ENCODE results near the gene PTGFRN.

Gene PTGFRN

DNA sequence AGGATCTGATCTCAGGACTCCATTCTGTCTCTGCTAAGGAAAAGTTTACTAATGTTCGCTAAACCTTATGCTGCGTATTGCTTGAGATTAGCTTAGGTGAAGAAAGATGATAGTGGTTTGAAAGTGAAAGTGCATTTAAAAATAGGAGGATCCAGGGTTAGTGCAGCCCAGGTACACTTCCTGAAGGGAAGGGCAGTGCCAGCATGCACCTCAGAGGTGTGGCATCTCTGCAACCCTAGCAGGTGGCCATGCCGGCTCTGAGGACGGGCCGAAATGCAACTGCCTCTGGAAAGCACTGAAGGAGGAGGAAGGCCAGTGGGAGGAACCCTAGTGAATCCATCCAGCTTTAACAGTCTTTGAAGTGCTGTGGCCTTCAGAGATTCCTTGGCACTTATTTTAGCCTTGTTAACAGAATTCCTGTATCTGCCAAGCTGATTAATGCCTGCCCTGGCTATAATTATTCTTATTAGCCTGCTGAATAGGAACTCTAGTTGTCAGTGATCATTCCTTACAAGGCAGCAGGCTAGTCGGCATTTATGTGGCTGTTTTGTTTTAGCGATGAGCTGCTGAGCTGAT lies 5.5 kb downstream of the PTGFRN start:
- H3K4me3 ChIP-seq (ENCODE audit: low read depth, low read length): no peak overlapping the region
- DNase-seq (ENCODE audit: low read depth): no peak

DNA sequence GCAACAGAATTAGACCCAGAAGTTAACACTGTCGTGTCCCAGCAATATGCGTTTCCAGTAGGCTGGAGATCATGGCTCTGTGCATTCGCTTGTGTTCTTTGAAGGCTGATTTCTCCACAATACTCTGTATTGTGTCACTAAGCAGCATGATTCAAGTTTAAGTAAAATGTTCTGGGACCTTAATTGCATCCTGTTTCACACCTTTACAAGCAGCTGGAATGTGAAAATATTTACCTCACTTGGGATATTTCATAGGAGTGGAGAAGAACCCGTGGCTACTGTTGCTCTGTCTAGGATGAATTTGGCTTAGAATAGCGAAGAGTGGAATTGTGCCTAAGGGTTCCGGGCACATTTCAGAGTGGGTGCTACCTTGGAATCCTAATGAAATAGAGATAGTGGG lies 6.3 kb downstream of the PTGFRN start:
- in situ Hi-C loops (cut with HindIII; ENCODE audit: low sequenced_read_pairs): no loop called here
- DNase-seq (ENCODE audit: low read depth): no peak

More for the DNA sequence above, 5.5 kb downstream of the PTGFRN start:
- in situ Hi-C loops (cut with HindIII; ENCODE audit: low sequenced_read_pairs): no loop called here
- TF ChIP-seq, protein P1, sequence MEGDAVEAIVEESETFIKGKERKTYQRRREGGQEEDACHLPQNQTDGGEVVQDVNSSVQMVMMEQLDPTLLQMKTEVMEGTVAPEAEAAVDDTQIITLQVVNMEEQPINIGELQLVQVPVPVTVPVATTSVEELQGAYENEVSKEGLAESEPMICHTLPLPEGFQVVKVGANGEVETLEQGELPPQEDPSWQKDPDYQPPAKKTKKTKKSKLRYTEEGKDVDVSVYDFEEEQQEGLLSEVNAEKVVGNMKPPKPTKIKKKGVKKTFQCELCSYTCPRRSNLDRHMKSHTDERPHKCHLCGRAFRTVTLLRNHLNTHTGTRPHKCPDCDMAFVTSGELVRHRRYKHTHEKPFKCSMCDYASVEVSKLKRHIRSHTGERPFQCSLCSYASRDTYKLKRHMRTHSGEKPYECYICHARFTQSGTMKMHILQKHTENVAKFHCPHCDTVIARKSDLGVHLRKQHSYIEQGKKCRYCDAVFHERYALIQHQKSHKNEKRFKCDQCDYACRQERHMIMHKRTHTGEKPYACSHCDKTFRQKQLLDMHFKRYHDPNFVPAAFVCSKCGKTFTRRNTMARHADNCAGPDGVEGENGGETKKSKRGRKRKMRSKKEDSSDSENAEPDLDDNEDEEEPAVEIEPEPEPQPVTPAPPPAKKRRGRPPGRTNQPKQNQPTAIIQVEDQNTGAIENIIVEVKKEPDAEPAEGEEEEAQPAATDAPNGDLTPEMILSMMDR (IDR thresholded peaks at IDR 0.05; ENCODE audit: low read depth, low read length, missing control alignments): no peak

DNA sequence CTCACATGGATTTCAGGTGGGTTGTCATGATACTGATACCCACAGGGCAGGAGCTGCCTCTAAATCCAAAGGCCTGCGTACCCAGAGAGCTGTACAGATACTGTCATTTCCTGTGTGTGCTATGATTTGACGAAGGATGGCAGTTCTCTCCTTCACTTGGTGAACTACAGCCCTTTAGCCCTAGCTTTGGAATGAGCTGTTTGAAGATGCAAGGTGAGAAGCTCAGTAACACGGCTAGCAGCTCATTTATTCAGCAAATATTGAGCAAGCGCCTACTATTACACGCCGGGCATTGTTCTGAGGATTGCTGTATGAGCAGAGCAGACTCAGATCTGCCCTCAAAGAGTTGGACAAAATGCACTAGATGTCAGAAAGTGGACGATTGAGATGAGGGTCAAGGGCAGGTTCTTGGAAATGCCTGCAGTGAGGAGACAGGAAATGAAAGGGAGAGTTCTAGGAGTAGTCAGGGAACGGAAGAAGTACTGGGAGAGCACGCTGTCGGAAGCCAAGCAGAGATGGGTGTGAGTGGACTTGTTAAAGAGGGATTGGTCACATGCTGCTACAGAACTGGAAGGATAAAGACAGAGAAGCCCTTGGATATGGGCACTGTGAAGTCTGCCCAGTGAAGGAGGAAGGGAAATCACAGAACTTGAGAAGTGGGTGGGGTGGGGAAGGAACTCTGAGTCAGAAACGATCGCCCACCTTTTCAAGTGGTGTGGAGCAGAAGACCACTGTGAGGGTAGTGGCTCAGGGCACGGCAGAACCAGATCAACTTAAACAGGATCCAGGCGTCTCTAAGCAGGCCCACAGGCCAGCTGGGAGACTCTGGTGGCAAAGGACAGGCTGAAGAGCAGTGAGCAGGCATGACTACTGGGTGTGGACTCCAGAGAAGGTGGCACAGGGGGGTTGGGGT lies 7.1 kb downstream of the PTGFRN start:
- H3K4me3 ChIP-seq (ENCODE audit: low read depth, low read length): no peak overlapping the region
- TF ChIP-seq, protein P1 (IDR thresholded peaks at IDR 0.05; ENCODE audit: low read depth, low read length, missing control alignments): no peak
- DNase-seq (ENCODE audit: low read depth): no peak
- in situ Hi-C loops (cut with HindIII; ENCODE audit: low sequenced_read_pairs): no loop called here

More for the DNA sequence above, 6.3 kb downstream of the PTGFRN start:
- TF ChIP-seq, protein P1 (IDR thresholded peaks at IDR 0.05; ENCODE audit: low read depth, low read length, missing control alignments): no peak
- H3K4me3 ChIP-seq (ENCODE audit: low read depth, low read length): no peak overlapping the region

DNA sequence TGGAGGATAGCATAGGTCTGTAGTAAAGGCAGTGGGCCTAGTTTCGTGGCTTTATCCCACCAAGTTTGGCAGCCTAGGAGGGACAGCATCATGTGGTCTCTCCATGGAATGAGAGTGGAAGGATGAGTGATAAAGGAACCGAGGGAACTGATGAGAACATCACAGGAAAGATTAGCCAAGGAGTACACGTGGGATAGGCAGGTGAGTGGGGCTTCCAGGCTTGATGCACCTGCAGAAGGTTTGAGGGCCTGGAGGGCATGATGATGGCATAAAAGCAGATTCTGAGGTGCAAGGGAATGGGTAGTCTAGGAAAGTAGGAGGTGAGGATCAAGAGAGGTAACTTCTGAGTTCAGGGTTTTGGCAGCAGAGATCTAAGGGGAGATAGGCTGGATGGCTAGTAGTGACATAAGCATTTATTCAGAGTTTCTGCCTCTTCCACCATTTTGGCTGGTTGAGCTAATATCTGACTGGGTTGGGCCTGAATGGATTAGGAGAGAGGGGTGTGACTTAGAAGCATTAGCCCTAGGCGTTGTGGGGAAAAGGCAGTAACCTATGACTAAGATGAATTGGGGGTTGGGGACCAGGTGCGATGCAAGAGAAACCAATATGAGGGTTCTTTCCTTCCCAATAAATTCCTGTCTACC lies 9.1 kb downstream of the PTGFRN start:
- no peak overlapping the region for H3K4me3 ChIP-seq (ENCODE audit: low read depth, low read length)
- in situ Hi-C loops (cut with HindIII; ENCODE audit: low sequenced_read_pairs): no loop called here
- no peak for DNase-seq (ENCODE audit: low read depth)
- TF ChIP-seq, protein P1 (IDR thresholded peaks at IDR 0.05; ENCODE audit: low read depth, low read length, missing control alignments): no peak

DNA sequence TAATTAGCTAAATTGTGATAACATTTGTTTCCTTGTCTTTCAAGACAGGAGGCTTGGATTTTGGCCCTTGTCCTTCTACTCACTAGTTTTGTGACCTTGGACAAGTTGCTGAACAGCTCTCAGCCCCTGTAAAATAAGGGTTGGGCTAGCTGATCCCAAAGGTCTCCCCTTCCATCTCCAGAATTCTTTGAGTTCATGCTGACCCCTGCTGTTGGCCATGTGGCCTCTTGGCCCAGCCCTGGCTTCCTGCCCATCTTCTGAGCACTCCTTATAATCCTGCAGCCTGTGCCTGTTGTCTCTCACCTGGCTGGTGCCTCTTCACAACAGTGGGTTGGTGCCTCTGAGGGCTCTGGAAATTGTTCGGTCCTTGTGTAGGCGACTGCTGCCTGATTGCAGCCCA lies 10.1 kb downstream of the PTGFRN start:
- in situ Hi-C loops (cut with HindIII; ENCODE audit: low sequenced_read_pairs): no loop called here
- TF ChIP-seq, protein P1 (IDR thresholded peaks at IDR 0.05; ENCODE audit: low read depth, low read length, missing control alignments): no peak

DNA sequence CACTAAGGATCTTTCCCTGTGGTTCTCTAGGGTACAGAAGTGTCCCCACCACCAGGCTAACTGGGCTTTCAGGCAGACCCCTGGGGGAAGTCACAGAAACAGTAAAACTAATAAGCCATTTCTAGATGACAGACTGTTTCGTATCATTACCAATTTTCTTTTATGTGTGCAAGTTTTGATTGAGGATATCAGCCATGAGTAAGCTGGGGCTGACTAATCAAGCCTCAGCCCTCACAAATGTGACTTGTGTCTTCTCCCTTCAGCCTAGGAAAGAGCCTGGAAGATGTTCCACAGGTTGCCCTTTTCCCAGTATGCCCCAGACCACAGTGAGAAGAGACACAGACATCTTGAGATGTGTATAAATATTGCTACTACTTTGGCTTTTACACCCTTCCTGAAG lies 10.5 kb downstream of the PTGFRN start:
- no peak for DNase-seq (ENCODE audit: low read depth)
- no peak overlapping the region for H3K4me3 ChIP-seq (ENCODE audit: low read depth, low read length)

More for the DNA sequence above, 10.1 kb downstream of the PTGFRN start:
- no peak for DNase-seq (ENCODE audit: low read depth)
- no peak overlapping the region for H3K4me3 ChIP-seq (ENCODE audit: low read depth, low read length)

More for the DNA sequence above, 10.5 kb downstream of the PTGFRN start:
- in situ Hi-C loops (cut with HindIII; ENCODE audit: low sequenced_read_pairs): no loop called here
- TF ChIP-seq, protein P1 (IDR thresholded peaks at IDR 0.05; ENCODE audit: low read depth, low read length, missing control alignments): no peak

All from astrocyte of the cerebellum (primary cell).